GM12878 (cell line): ENCODE results near the gene PAGE2. TPM values are rescaled to one million over a fixed set of nuclear protein-coding genes. Genes with fewer than 3 reads are reported as not detected.

ENCODE experiments used
- ATAC-seq: fragments of 200-7000 bp; cut with Tn5 transposase; 3 replicates; pipeline ENCODE4 v1.9.1; 2020; ENCODE audit warnings: mild to moderate bottlenecking, moderate library complexity
- BruUV-seq: library from RNA; stranded (reverse); fragments of 400-500 nt; replicated peaks from 2 replicates; lab custom pipeline; 2021; lab: Mats Ljungman, UMichigan
- CTCF ChIA-PET: fragments of 300-600 bp; sonication (Branson Sonifier 250); formaldehyde crosslinking; extraction: SDS; loops from one replicate; lab custom pipeline; 2021; ENCODE audit warnings: inconsistent platforms; lab: Yijun Ruan, JAX
- POLR2A ChIA-PET: fragments of 350-600 bp; formaldehyde crosslinking; extraction: SDS; loops from one replicate; lab custom pipeline; 2021; ENCODE audit warnings: inconsistent platforms; lab: Charles Lee
- RAD21 ChIA-PET: fragments of 300-600 bp; sonication (Branson Sonifier 250); formaldehyde crosslinking; loops from one replicate; lab custom pipeline; 2023; ENCODE audit warnings: antibody characterized with exemption; ENCODE audit not compliant: unreplicated experiment; lab: Charles Lee
- SMC1A ChIA-PET: fragments of 300-600 bp; sonication (Branson Sonifier 250); formaldehyde crosslinking; loops from one replicate; lab custom pipeline; 2023; ENCODE audit not compliant: unreplicated experiment, uncharacterized antibody; lab: Charles Lee
- DNase-seq: peaks from one replicate; pipeline ENCODE4 v3.0.0-alpha.2; 2011; ENCODE audit warnings: low read depth, low spot score
- FAIRE-seq: peaks from 3 replicates; lab custom pipeline; 2011; peaks lifted over from hg19 to GRCh38; lab: Jason Lieb, UNC
- H2AFZ ChIP-seq: 2 replicates; pipeline ENCODE4 v1.6.0; 2011; ENCODE audit warnings: low read depth, low read length, control low read depth; ENCODE audit not compliant: control insufficient read depth
- H3K27ac ChIP-seq: 2 replicates; pipeline ENCODE4 v1.5.1; 2011; ENCODE audit warnings: control low read depth; ENCODE audit not compliant: control insufficient read depth, insufficient read depth
- H3K27me3 ChIP-seq, 2 experiments: replicated peaks in 1 of 2; 2 replicates each; pipeline versions ENCODE4 v1.6.0 to v1.6.1; 2011; ENCODE audit warnings: low read length in 1 of 2; ENCODE audit not compliant: control insufficient read depth in 2 of 2, insufficient read depth in 2 of 2
- H3K36me3 ChIP-seq, 2 experiments: 2 replicates each; pipeline ENCODE4 v1.5.1; 2011; ENCODE audit warnings: low read length in 1 of 2; ENCODE audit not compliant: control insufficient read depth in 2 of 2, insufficient read depth in 2 of 2
- H3K4me1 ChIP-seq: 2 replicates; pipeline ENCODE4 v1.6.1; 2011; ENCODE audit warnings: mild to moderate bottlenecking, low read length, moderate library complexity, mixed read lengths; ENCODE audit not compliant: control insufficient read depth, insufficient read depth
- H3K4me2 ChIP-seq: 2 replicates; pipeline ENCODE4 v1.6.0; 2011; ENCODE audit warnings: control low read depth; ENCODE audit not compliant: control insufficient read depth, insufficient read depth
- H3K4me3 ChIP-seq: fragments of 200-600 bp; sonication (generic); 2 replicates; pipeline ENCODE4 v1.5.1; 2016
- H3K79me2 ChIP-seq: 2 replicates; pipeline ENCODE4 v1.6.0; 2011; ENCODE audit warnings: low read length; ENCODE audit not compliant: control insufficient read depth, insufficient read depth
- H3K9ac ChIP-seq: 2 replicates; pipeline ENCODE4 v1.8.0; 2011; ENCODE audit warnings: low read length, control low read depth, mixed read lengths; ENCODE audit not compliant: control insufficient read depth, insufficient read depth
- H3K9me3 ChIP-seq: replicated peaks from 3 replicates; pipeline ENCODE4 v1.5.1; 2011; ENCODE audit warnings: mild to moderate bottlenecking, low read length; ENCODE audit not compliant: control insufficient read depth, insufficient read depth
- H4K20me1 ChIP-seq: 2 replicates; pipeline ENCODE4 v1.6.0; 2011; ENCODE audit not compliant: control insufficient read depth, insufficient read depth
- CHD1 ChIP-seq: IDR thresholded peaks from 2 replicates; pipeline ENCODE4 v1.6.1; 2012; ENCODE audit warnings: low read depth, low read length, improper control_type of control experiment
- CHD2 ChIP-seq: IDR thresholded peaks from 2 replicates; pipeline ENCODE4 v1.6.1; 2011; ENCODE audit warnings: low read depth, low read length, improper control_type of control experiment, borderline replicate concordance
- CREM ChIP-seq: IDR thresholded peaks from 2 replicates; pipeline ENCODE4 v1.6.1; 2014; ENCODE audit warnings: antibody characterized with exemption, low read depth
- FOXK2 ChIP-seq: fragments of 450-650 bp; IDR thresholded peaks from 2 replicates; pipeline ENCODE4 v1.6.1; 2017; ENCODE audit warnings: mild to moderate bottlenecking, moderate library complexity
- IKZF1 ChIP-seq: fragments of 450-650 bp; conservative IDR thresholded peaks from 2 replicates; pipeline ENCODE4 v1.6.1; 2017; ENCODE audit warnings: antibody characterized with exemption, mild to moderate bottlenecking
- KDM1A ChIP-seq: fragments of 200-600 bp; sonication (generic); IDR thresholded peaks from 2 replicates; pipeline ENCODE4 v1.6.1; 2016; ENCODE audit warnings: borderline replicate concordance
- MEF2B ChIP-seq: fragments of 450-650 bp; IDR thresholded peaks from 2 replicates; pipeline ENCODE4 v1.6.1; 2018; ENCODE audit warnings: mild to moderate bottlenecking, moderate library complexity; ENCODE audit not compliant: partially characterized antibody, poor library complexity, severe bottlenecking
- NR2F1 ChIP-seq: fragments of 450-650 bp; conservative IDR thresholded peaks from 2 replicates; pipeline ENCODE4 v1.6.1; 2017; ENCODE audit warnings: mild to moderate bottlenecking
- SMAD5 ChIP-seq: IDR thresholded peaks from 2 replicates; pipeline ENCODE4 v1.6.1; 2016; ENCODE audit warnings: antibody characterized with exemption, low read depth
- SMARCA5 ChIP-seq: fragments of 450-650 bp; IDR thresholded peaks from 2 replicates; pipeline ENCODE4 v1.6.1; 2017; ENCODE audit warnings: mild to moderate bottlenecking
- SUPT20H ChIP-seq: IDR thresholded peaks from 2 replicates; pipeline ENCODE4 v1.6.1; 2011; ENCODE audit warnings: low read depth, mild to moderate bottlenecking, low read length, moderate library complexity, borderline replicate concordance; ENCODE audit not compliant: control insufficient read depth
- YY1 ChIP-seq: IDR thresholded peaks from 2 replicates; pipeline ENCODE4 v1.6.1; 2011; ENCODE audit warnings: low read depth, mild to moderate bottlenecking, low read length
- WGBS: methylation state at CpG from one replicate; pipeline ENCODE4 v1.1.6; 2016; ENCODE audit warnings: low lambda C conversion rate; ENCODE audit not compliant: insufficient replicate concordance, insufficient coverage; ENCODE audit errors: missing lambda C conversion rate; 5-methylcytosine and 5-hydroxymethylcytosine counted together
- in situ Hi-C: fragments of 300-500 bp; cut with MboI; formaldehyde crosslinking; loops from 9 replicates; pipeline ENCODE4 v1.14.3; 2018; ENCODE audit warnings: mixed read lengths
- intact Hi-C: fragments of 100-400 bp; cut with micrococcal nuclease; formaldehyde crosslinking; loops from one replicate; pipeline ENCODE4 v1.14.2; 2022; ENCODE audit not compliant: unreplicated experiment
- polyA plus RNA-seq, 11 experiments: library from polyadenylated mRNA; depleted of rRNA in 4 of 11; unstranded in 6 of 11; stranded (reverse) in 5 of 11; fragments of >200 nt; fragmentation: Nextera tagmentation in 4 of 11; fragmentation: Illumina TruSeq in 1 of 11; extraction: Ambion mirVana in 4 of 11; extraction: Trizol in 1 of 11; gene quantifications; 1 replicate in 1 of 11; 2 replicates in 10 of 11; pipeline versions ENCODE4 v1.2.1 to v1.2.3, GENCODE V29; 2011 to 2016; ENCODE audit warnings: inconsistent platforms in 2 of 11, missing spikeins in 2 of 11, low read depth in 1 of 11
- total RNA-seq, 4 experiments: library from RNA; depleted of rRNA in 3 of 4; stranded (reverse); fragments of >200 nt in 3 of 4; fragmentation: Illumina TruSeq in 1 of 4; extraction: Trizol in 1 of 4; gene quantifications; 2 replicates each; pipeline versions ENCODE4 v1.2.1 to v1.2.3, GENCODE V29; 2013 to 2021
- TF ChIP-seq, protein P1 (sequence below): fragments of 450-650 bp; IDR thresholded peaks from 2 replicates; pipeline ENCODE4 v1.6.1; 2017; ENCODE audit warnings: mild to moderate bottlenecking
- TF ChIP-seq, protein P2 (sequence below): fragments of 450-650 bp; IDR thresholded peaks from 2 replicates; pipeline ENCODE4 v1.6.1; 2014; ENCODE audit warnings: mild to moderate bottlenecking

Gene PAGE2
- total and polyA plus RNA-seq, 10 of the 15 experiments (the other 5 are each of a cell fraction or from before 2014, with no cell fraction given), result 0.81 TPM; not detected in 9

DNA sequence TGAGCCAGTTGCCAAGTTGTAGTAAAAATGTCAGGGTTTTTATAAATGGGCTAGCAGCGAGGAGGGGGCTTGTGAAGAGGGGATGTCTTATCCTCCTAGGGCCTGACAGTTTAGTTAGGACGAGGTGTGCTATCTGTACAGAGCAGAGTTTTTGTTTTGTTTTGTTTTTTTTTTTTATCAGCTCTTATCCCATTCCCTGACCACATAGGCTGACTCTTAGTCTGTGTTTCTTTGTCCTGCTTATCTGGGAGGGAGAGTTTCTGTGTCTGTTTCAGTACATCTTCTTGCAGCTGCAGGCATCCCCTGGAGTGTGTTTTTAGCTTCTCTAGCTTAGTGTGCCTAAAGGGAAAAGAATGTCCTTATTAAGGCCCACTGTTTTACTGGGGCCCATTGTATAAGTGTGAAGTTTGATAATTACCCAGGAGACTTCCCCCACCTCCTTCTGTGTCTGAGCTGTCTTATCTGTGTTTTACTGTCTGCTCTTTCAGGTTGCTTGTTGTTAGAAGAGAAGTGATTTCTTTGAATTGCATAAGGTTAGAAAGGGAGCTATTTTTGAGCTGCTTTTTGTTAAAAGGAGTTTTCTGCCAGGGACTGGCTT is 32.0 kb downstream of the PAGE2 start:
- no peaks in the 10 kb centered on the region for H3K4me1 ChIP-seq
- no peak overlapping the region for H3K4me2 ChIP-seq
- H3K27me3 ChIP-seq, result no peaks in the 10 kb centered on the region; a peak in 2 of 4 replicates
- DNase-seq, result no peak
- no peaks in the 10 kb centered on the region for H3K9me3 ChIP-seq
- intact Hi-C loops (no loop called here), in situ Hi-C loops (no loop called here)
- WGBS, result 3% methylated on average over 2 of the region's 2 CpGs
- BruUV-seq, result no TSS peak
- no peak overlapping the region for H3K4me3 ChIP-seq
- CTCF ChIA-PET, result no interaction called here
- FAIRE-seq, result no peak
- no peaks in the 10 kb centered on the region for H3K36me3 ChIP-seq
- TF ChIP-seq, protein P1, sequence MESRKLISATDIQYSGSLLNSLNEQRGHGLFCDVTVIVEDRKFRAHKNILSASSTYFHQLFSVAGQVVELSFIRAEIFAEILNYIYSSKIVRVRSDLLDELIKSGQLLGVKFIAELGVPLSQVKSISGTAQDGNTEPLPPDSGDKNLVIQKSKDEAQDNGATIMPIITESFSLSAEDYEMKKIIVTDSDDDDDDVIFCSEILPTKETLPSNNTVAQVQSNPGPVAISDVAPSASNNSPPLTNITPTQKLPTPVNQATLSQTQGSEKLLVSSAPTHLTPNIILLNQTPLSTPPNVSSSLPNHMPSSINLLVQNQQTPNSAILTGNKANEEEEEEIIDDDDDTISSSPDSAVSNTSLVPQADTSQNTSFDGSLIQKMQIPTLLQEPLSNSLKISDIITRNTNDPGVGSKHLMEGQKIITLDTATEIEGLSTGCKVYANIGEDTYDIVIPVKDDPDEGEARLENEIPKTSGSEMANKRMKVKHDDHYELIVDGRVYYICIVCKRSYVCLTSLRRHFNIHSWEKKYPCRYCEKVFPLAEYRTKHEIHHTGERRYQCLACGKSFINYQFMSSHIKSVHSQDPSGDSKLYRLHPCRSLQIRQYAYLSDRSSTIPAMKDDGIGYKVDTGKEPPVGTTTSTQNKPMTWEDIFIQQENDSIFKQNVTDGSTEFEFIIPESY, result no peak
- TF ChIP-seq IKZF1, result no peak
- no peak for TF ChIP-seq CREM
- no peak for TF ChIP-seq FOXK2
- no peak for TF ChIP-seq SUPT20H
- no peak for TF ChIP-seq CHD2
- TF ChIP-seq CHD1, result no peak
- TF ChIP-seq, protein P2, sequence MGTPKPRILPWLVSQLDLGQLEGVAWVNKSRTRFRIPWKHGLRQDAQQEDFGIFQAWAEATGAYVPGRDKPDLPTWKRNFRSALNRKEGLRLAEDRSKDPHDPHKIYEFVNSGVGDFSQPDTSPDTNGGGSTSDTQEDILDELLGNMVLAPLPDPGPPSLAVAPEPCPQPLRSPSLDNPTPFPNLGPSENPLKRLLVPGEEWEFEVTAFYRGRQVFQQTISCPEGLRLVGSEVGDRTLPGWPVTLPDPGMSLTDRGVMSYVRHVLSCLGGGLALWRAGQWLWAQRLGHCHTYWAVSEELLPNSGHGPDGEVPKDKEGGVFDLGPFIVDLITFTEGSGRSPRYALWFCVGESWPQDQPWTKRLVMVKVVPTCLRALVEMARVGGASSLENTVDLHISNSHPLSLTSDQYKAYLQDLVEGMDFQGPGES, result no peak
- no peak for TF ChIP-seq MEF2B
- TF ChIP-seq NR2F1, result no peak
- no peak for TF ChIP-seq KDM1A
- no peak for TF ChIP-seq YY1
- TF ChIP-seq SMARCA5, result no peak
- TF ChIP-seq SMAD5, result no peak
- POLR2A ChIA-PET, result no interaction called here
- no peak overlapping the region for H2AFZ ChIP-seq
- no peaks in the 10 kb centered on the region for H3K79me2 ChIP-seq
- no peak overlapping the region for H3K27ac ChIP-seq
- H3K9ac ChIP-seq, result no peak overlapping the region
- no peak for ATAC-seq
- SMC1A ChIA-PET, result interaction anchor here (1.8 kb wide), 1 partner anchor 10 kb away, joined by 7 read pairs; no protein-coding TSS in a partner anchor
- no peaks in the 10 kb centered on the region for H4K20me1 ChIP-seq
- RAD21 ChIA-PET, result no interaction called here
